Measurements from ENCODE around the gene MORC2.

Gene MORC2

DNA sequence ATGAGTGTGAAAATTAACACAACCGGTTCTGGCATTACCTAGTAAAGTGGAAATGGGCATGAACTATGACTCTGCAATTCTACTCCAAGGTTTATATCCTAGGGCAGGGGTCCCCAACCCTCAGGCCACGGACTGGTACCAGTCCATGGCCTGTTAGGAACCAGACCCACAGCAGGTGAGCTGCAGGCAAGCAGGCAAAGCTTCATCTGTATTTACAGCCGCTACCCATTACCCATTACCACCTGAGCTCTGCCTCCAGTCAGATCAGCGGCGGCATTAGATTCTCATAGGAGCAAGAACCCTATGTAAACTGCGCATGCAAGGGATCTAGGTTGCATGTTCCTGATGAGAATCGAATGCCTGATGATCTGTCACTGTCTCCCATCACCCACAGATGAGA is 49.8 kb downstream of the MORC2 start:
- DNase-seq: no peak

DNA sequence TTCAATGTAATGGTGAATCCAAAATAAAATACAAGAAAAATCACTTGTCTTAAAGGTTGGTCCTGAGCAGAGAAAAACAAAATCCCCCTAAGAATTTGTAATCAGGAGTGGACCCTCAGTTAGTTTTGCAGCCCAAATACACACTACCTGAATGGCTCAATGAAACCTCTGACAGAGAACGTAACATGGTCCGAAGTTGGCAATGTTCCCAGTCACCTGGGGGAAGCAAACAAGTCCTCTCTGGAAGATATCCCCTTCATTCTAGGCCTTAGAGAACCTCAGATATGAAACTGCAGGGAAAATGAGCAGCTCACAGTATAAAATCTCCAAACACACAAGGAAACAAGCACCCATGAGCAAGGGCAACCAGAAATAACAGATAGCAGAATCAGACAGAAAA is 58.2 kb downstream of the MORC2 start:
- DNase-seq: peak in 1 of 2 experiments; percentile 6

DNA sequence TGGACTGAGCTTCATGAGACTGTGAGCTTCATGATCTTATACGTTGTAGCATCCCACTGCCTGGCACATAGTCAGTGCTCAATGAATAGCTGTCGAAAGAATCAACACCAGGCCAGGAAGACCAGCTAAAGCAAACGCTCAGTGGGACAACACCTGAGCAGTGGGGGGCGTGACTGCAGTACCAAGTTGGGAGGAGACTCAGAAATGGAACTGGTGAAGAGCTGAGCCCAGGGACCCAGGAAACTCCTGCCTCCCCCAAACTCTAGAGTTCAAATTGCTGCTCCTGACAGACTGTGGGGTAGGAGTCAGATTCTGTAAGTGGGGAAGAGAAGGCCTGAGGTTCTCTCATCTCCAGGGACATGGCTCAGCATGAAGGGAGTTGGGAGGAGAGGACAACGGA is 59.3 kb downstream of the MORC2 start:
- DNase-seq: no peak

DNA sequence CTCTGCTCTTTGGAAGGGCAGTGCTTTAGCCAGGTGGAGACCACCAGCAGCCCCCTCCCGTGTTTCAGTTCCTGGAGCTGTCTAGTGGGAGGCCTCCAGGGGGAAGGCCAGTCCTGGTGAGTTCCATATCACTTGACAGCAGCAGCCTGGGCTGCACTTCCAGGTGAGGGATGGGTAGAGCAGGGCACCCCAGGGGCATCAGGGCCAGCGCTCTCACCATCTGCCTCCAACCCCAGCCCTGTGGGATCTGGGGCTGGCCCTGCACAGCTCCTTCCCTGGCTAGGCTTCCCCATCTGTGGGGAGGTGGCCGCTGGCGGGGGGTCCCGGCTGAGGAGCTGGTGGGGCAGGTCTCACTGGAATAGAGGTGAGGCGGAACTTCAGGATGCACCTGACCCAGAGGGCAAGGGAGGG is 60.5 kb downstream of the MORC2 start:
- DNase-seq: no peak

DNA sequence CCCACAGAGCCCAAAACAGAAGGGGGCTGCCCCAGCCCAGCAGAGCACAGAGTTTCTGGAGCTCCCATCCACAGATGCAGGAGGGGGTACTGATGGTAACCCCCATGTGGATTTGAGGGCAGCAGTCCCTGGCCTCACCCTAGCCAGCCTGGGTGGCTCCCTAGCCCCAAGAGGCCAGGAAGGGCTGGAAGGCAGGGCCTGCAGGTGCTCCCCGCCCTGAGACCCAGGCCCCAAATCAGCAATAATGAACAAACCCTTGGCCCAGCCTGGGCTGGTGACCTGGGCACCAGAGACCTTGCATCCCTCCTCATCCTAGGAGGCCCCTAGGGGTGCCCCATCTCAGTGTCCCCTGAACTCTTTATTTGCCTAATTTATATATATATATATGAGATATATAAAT is 61.6 kb downstream of the MORC2 start:
- DNase-seq: no peak

DNA sequence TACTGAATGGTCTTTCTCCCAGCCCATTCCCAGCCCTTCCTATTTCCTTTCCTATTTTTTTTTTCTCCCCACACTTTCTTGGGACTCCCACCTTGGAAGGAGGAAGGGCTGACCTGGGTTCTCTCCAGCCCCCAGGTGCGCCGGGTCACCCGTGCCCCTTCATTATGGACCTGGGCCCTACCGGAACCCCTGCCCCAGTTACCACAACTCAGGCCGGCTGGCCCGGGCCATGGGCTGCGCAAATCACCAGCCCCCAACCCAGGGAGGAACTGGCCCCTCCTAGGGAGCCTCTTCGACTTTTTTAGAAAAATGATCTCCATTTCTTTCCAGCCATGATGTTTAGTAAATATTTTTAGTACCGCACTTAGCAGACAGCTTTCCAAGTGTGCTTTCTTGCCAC is 62.2 kb downstream of the MORC2 start:
- DNase-seq: no peak

DNA sequence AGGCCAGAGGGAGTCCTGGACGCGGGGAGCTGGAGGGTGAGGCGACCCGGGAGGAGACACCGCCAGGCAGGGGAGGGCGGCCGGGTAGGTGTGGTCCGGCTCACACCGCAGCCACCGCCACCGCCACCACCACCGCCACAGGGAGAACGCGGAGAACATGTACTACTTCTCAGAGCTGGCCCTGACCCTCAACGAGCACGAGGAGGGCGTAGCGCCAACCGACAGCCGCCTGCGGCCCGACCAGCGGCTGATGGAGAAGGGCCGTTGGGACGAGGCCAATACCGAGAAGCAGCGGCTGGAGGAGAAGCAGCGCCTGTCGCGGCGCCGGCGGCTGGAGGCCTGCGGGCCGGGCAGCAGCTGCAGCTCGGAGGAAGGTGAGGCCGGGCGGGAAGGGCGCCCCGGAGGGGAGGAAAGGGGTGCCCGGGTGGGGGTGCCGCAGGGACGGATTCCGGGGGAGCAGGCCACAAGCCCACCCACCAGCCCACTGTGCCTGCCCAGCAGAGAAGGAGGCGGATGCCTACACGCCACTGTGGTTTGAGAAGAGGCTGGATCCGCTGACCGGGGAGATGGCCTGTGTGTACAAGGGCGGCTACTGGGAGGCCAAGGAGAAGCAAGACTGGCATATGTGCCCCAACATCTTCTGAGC is 62.8 kb downstream of the MORC2 start:
- no peak for DNase-seq

DNA sequence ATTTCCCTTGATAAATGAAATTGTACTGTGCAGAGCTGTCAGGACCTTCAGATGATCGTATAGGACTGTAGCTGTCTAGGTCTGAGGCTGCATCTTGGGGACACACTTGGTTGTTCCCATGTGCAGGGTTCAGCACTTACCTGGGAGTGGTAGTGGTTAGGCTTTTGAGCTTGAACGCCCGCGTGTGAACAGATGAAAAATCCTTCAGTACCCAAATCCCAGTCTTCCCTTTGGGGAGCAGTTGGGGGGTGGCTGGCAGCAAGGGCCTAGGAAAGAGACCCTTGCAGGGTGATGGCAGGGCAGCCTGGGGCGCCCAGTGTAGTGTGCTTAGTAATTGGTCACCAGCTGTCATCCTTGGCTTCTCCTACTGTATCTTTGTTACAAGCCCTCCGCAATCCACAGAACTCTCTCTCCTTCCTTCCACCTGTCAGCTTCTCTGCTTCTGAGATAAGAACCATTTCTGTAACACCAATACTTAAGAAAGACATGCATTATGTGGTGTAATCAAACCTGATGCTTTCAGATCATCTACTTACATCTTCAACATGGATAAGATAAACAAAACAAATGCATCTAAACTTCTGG is 64.6 kb downstream of the MORC2 start:
- DNase-seq: no peak

DNA sequence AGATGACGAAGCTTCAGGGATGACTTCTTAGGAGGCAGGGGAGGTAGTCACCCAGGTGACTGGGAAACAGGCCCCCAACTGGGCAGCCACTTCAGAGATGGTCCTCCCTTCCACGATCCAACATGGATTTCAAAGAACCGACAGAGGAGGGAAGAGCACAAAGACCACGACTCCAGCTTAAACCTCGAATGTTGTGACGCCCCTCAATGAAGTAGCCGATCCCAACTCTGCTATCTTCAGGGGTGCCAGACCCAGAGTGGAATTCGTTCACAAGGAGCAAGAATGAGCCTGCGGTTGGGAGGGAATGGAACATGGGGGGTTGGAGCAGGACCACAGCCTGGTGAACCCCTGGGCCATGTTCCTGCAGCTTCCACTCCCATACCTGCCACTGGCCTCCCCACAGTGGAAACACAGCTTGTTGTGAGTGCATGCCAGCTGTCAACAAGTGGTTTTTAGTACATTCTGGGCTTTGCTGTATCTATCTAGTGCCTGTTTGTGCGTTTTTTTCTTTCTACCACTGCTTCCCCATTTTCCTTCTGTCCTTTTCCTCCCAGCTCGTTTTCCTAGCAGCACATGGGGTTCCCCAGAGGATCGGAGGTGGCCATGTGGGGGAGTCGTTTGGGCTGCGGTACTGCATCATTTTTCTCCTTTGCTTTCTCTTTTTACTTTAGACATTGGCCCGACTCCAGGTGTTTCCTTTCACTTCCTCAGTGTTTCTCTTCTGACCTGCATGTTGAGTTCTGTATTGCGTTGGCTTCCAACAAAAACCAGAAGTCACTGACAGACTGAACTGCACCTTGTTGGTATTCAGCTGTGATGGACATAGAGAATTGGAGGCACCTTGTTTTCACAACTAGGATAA is 65.8 kb downstream of the MORC2 start:
- no peak for DNase-seq

DNA sequence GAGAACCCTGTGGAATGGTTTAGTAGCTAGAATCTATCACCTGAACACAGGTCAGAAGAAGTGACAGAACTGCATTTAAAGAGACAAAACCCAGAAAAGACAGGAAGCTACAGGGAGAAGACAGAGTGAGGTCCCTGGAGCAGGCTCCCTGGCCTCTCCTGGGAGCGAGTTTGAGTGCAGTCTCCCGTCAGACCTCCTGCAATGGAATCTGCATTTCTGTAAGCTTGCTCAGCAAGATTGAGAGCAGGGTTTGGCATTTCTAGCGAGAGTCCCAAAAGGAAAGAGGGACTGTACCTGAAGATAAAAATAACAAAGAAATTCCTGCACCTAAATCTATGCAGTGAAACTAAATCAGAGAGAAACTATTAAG is 74.2 kb downstream of the MORC2 start:
- DNase-seq: no peak

DNA sequence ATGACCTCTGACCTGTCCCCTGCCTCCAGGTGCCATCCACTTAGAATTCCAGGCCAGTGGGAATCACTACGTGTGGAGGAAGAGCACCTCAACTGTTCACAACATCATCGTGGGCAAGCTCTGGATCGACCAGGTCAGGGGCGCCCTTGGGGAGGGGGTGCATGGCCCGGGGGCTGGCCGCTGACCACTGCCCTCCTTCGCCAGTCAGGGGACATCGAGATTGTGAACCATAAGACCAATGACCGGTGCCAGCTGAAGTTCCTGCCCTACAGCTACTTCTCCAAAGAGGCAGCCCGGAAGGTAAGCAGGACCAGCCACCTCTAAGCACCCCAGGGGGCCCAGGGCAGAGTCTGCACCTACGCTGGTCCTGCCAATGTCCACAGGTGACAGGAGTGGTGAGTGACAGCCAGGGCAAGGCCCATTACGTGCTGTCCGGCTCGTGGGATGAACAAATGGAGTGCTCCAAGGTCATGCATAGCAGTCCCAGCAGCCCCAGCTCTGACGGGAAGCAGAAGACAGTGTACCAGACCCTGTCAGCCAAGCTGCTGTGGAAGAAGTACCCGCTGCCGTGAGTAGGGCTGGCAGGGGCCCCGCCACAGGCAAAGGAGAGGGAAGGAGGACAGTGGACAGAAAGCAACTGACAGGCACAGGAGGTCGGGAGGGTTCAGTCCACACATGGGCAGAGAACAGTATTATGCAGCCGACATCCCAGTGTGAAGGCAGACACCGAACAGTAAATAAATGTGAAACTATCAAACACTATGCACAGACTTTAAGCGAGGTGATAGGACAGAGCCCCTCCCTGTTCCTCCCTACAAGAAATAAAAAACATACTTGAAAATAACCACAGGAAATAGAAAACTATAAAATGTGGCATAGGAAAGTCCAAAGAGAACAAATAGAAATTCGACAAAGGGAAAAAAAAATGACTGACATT is 74.9 kb downstream of the MORC2 start:
- DNase-seq: no peak

DNA sequence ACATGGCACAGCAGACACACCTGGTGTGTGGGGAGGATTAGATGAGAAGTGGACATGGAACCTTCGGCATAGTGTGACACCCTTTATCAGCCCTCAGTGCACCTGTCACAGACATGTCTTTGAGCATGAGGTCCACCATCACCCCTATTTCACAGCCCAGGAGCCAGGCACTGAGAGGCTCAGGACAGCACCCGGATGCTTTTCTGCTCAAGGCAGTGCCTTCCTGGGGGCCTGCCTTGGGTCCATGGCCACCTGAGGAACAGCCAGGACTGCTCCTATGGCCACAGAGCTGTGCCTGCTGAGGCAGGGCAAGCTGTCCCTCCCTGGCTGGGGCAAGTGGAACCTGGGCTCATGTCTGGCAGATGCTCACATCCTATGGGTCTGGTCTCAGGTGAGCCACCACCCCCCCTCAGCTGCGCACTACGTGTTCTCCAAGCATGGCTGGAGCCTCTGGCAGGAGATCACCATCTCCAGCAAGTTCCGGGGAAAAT is 75.8 kb downstream of the MORC2 start:
- no peak for DNase-seq

DNA sequence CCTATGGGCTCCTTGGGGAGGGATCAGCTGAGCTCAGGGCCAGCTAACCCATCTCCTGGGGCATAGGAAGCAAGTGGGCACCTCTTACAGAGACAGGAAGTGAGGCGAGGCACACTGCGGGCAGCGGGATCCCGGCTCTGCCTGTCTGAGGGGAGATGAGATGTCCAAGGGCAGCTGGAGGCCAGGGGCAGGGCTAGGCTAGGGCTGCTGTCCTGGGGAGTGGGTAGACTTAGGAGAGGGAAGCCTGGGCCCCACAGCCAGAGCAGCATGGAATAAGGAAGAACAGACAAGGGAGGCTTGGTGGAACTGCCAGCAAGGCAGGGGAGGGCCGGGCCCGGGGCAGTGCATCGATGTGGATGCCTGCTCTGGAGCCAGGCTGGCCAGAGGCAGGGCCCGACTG is 76.3 kb downstream of the MORC2 start:
- DNase-seq: no peak

DNA sequence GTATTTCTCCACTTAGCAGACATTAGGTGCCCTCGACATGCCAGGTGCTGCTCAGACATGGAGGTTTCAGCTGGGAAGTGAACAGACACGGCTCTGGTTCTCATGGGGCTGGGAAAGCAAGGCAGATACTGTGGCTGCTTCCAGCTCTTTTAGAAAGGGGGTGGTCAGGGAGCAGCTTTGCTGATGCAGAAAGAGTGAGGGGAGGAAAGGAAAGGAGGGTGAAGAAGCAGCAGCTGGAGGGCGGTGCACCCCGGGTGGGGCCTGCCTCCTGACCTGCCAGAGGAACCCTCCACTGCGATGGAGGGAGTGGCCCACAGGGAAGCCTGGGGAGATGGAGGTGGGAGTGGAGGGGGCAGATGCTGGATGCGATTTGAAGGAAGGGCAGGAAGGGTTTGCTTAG is 76.8 kb downstream of the MORC2 start:
- no peak for DNase-seq

DNA sequence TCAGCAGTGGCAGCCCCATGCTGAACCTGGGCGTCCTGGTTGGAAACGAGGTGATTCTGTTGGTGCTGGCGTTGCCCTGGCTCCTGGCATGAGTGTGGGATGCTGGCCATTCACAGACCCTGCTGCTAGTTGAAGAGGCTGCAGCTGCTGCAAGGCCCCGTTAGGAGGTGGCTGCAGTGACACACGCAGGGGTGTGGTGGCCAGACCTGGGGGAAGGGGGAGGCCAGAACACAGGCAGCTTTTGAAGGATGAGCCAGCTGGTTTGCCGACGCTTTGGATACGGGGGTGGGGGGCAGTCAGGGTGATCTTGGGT is 77.2 kb downstream of the MORC2 start:
- no peak for DNase-seq

DNA sequence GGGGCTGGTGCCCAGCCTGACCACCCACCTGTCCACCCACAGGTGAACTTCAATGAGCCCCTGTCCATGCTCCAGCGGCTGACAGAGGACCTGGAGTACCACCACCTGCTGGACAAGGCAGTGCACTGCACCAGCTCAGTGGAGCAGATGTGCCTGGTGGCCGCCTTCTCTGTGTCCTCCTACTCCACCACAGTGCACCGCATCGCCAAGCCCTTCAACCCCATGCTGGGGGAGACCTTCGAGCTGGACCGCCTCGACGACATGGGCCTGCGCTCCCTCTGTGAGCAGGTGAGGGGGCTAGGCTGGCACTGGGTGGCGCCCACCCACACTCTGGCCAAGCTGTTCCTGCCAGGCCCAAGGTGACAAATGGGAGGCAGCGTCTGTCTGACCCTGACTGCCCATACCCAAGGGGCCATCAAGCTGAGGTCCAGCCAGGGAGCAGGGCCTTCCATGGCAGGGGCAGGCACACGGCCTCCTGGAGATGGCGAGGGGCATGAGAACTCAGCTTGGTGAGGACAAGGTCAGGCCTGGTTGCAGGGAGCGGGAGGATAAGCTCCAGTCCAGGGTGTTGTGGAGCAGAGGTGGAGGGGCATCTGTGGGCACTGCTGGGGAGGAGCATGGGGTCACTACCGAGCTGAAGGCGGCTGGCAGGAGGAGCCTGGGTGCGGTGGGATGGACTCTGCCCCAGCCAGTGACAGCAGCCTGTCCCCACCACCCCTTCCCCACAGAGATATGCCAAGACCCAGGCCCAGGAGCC is 77.7 kb downstream of the MORC2 start:
- DNase-seq: no peak

DNA sequence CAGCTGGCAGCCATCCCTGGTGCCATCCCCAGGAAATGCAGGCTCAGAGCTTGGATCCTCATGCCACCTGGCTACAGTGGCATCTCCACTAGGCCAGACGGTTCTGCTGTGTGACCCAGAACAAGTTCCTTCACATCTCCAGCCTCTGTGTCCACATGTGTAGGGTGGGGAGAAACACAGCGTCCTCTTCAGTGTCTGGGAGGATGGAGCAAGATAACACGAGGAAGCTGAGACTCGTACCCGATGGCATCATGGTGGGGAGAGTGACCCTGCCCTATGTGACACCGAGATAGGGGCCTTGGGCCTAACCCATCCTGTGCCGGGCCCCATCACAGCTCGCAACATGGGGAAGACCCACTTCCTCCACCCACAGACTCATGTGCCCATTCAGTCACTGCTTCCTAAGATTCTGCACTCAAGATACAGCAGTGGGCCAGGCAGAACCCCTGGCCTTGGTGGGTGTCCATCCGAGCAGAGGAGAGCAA is 78.5 kb downstream of the MORC2 start:
- DNase-seq: no peak

DNA sequence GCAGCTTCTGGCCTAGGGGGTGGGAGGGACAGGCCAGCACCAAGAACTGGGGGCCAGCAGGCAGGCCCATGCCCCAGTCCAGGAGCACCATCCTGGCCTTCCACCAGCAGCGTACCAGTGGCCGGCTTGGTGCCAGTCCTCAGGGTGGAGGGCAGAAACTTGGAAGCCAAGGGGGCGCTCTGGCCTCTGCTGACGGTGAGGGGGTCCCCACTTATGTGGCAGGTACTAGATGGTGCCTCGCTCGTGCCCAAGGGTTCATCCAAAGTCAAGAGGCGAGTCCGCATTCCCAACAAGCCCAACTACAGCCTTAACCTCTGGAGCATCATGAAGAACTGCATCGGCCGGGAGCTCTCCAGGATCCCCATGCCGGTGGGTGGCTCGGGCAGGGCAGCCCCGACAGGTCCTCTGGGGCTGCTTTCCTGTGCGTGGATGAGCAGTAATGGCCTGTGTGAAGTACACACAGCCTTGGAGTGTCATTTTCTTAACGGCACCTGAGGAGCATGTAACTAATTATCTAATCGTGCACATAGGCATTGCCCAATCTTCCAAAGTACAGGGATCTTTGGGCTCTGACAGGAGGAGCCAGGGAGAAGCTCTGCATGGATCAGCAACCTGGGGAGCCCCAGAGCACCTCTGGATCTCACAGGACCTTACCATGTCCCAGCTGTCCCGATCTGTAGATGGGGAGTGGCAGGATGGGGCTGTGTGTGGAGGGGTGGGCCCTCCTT is 79.1 kb downstream of the MORC2 start:
- no peak for DNase-seq

DNA sequence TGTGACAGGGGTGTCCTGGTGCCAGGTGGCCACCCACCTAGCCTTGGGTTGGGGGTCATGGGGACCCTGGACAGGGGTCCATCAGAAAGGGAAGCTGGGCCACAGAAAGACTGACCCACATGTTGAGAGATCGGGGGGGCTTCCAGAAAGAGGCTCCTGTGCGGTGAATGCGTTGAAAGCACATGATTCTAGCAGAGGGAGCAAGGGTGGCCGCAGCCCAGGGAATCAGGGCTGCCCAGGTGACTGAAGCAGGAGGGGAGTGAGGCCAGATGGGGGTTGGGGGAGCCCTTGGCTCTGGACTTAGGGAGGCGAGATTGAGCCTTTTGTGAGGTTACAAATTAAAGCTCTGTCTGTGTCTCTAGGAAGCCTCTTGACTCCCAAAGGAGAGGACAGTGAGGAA is 80.7 kb downstream of the MORC2 start:
- no peak for DNase-seq

DNA sequence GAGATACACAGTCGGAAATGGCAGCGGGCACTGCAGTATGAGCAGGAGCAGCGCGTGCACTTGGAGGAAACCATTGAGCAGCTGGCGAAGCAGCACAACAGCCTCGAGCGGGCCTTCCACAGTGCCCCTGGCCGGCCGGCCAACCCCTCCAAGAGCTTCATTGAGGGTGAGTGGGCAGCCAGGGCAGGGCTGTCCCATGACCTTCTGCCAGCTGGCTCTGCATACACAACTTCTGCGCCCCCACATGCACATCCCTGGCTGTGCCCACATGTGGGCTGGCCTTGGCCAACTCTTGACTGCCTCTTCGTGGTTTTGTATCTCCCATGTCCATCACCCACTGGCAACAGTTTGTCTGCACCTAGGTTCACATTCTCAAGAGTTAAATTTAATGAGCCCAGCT is 81.1 kb downstream of the MORC2 start:
- DNase-seq: no peak

DNA sequence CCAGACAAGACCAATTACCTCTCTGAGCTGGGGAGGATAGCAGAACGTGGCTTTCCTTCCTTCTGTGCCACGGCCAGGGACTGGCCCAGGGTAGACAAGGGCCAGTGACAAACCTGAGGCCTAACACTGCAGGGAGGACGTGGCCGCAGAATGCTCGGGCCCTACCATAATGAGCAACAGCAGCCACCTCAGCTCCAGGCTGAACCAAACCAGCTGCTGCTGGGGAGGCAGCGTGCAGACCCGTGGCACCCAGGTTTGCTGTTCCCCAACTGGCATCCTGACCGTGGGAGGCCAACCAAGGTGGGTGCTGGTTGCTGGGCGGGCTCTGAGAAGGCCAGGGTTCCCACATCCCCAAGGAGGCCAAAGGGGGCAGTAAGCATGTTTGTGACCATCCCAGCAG is 83.0 kb downstream of the MORC2 start:
- DNase-seq: no peak

DNA sequence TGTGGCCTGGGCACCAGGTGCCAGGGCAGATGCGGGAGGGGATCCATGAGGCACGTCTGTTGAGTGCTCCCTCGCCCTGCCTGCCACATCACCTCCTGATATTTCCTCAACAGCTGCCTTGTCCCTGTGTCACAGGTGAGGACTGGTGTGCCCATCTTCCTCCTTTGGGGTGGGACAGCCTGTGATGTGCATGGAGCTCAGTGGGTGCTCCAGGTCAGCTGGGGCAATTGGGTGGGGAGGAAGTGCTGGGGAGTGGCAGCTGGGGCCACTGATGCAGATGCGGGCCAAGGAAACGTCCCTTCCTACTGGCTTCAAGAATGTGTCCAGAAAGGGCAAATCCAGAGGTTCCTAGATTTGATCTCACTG is 83.6 kb downstream of the MORC2 start:
- DNase-seq: no peak

Data from NCI-H2081 (cell line).